ENCODE measurements around the gene NOP56. TPM values are rescaled to one million over a fixed set of nuclear protein-coding genes. Genes with fewer than 3 reads are reported as not detected.

NOP56 gene
- total and polyA plus RNA-seq, 4 donors: 34.2 to 63.7 (median 46.5) TPM

DNA sequence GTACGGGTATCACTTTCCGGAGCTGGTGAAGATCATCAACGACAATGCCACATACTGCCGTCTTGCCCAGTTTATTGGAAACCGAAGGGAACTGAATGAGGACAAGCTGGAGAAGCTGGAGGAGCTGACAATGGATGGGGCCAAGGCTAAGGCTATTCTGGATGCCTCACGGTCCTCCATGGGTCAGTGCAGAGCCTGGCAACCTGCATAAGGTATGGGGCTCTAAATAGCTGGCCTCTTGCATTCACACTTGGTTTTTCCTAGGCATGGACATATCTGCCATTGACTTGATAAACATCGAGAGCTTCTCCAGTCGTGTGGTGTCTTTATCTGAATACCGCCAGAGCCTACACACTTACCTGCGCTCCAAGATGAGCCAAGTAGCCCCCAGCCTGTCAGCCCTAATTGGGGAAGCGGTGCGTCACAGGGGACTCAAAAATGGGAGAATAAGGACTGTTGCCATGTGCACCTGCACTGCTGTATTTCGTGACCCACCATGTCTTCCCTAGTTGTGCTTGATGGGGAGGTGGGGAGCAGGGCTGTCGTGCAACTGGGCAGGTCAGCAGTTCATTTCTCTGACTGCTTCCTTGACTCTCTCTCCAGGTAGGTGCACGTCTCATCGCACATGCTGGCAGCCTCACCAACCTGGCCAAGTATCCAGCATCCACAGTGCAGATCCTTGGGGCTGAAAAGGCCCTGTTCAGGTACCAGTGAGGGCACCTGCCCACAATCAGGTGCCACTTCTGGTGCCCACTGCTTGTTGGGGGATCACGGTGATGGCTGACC, 3.1 kb downstream of the NOP56 start:
- WGBS: 95% methylated on average over 17 of the region's 17 CpGs
- Histone ChIP-seq H3K9me3 (ENCODE audit: control insufficient read depth in 4 of 4, low read length in 3 of 4) (no peaks in the 10 kb centered on the region), H3K27ac (ENCODE audit: low read depth in 1 of 2, low read length in 2 of 2) (no peak overlapping the region)

DNA sequence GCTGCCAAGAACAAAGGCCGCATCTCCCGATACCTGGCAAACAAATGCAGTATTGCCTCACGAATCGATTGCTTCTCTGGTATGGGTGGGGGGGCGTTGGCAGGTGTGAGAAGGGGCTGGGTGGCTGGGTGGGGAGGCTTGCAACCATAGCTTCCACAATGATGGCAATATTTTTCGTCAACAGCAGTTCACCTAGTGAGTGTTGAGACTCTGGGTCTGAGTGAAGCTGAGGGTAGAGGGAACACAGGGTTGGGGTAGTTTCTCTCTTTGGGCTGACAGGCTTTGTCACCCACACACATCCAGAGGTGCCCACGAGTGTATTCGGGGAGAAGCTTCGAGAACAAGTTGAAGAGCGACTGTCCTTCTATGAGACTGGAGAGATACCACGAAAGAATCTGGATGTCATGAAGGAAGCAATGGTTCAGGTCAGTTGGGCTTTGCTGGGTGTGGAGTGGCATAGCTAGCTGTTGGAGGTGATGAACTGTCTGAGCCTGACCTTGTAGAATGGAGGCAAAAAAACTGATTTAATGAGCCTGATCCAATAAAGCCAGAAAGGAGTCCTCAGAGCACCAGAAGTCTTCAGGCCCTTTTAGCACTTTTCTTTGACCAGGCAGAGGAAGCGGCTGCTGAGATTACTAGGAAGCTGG, 4.2 kb downstream of the NOP56 start:
- Histone ChIP-seq H3K4me1 (ENCODE audit: control insufficient read depth in 4 of 4, insufficient read depth in 4 of 4, low read length in 3 of 4) (peaks cover 3 to 20% (median 11%) of the 10 kb centered on the region in 4 donors), H3K9ac (ENCODE audit: low read depth in 1 of 2, low read length in 2 of 2) (no peak overlapping the region), H3K9me3 (ENCODE audit: control insufficient read depth in 4 of 4, low read length in 3 of 4) (no peaks in the 10 kb centered on the region), H3K4me3 (ENCODE audit: low read depth in 1 of 3, low read length in 3 of 3) (no peak overlapping the region), H3K27ac (ENCODE audit: low read depth in 1 of 2, low read length in 2 of 2) (no peak overlapping the region), H3K27me3 (ENCODE audit: control insufficient read depth in 4 of 4, insufficient read depth in 4 of 4, low read length in 3 of 4) (no peaks in the 10 kb centered on the region), H3K36me3 (ENCODE audit: control insufficient read depth in 4 of 4, insufficient read depth in 3 of 4, low read depth in 1 of 4, low read length in 3 of 4) (peaks cover 24 to 71% (median 62%) of the 10 kb centered on the region in 4 donors)
- no peak for DNase-seq (ENCODE audit: low spot score)
- WGBS: 75% methylated on average over 12 of the region's 12 CpGs
- no peak for TF ChIP-seq GABPA (IDR thresholded peaks at IDR 0.05 in 1 of 2, conservative IDR thresholded peaks at IDR 0.05 in 1 of 2)
- no peak for TF ChIP-seq JUND (IDR thresholded peaks at IDR 0.05)
- TF ChIP-seq, protein P1, sequence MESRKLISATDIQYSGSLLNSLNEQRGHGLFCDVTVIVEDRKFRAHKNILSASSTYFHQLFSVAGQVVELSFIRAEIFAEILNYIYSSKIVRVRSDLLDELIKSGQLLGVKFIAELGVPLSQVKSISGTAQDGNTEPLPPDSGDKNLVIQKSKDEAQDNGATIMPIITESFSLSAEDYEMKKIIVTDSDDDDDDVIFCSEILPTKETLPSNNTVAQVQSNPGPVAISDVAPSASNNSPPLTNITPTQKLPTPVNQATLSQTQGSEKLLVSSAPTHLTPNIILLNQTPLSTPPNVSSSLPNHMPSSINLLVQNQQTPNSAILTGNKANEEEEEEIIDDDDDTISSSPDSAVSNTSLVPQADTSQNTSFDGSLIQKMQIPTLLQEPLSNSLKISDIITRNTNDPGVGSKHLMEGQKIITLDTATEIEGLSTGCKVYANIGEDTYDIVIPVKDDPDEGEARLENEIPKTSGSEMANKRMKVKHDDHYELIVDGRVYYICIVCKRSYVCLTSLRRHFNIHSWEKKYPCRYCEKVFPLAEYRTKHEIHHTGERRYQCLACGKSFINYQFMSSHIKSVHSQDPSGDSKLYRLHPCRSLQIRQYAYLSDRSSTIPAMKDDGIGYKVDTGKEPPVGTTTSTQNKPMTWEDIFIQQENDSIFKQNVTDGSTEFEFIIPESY (IDR thresholded peaks at IDR 0.05): no peak
- no peak for TF ChIP-seq NR2F2 (IDR thresholded peaks at IDR 0.05)

More for the DNA sequence above, 3.1 kb downstream of the NOP56 start:
- no peak overlapping the region for H3K4me3 ChIP-seq (ENCODE audit: low read depth in 1 of 3, low read length in 3 of 3)
- H3K9ac ChIP-seq (ENCODE audit: low read depth in 1 of 2, low read length in 2 of 2): no peak overlapping the region
- H3K27me3 ChIP-seq (ENCODE audit: control insufficient read depth in 4 of 4, insufficient read depth in 4 of 4, low read length in 3 of 4): no peaks in the 10 kb centered on the region
- H3K36me3 ChIP-seq (ENCODE audit: control insufficient read depth in 4 of 4, insufficient read depth in 3 of 4, low read depth in 1 of 4, low read length in 3 of 4): peaks cover 24 to 62% (median 57%) of the 10 kb centered on the region in 4 donors
- no peak for TF ChIP-seq GABPA (IDR thresholded peaks at IDR 0.05 in 1 of 2, conservative IDR thresholded peaks at IDR 0.05 in 1 of 2)
- peaks cover 3 to 23% (median 12%) of the 10 kb centered on the region in 4 donors for H3K4me1 ChIP-seq (ENCODE audit: control insufficient read depth in 4 of 4, insufficient read depth in 4 of 4, low read length in 3 of 4)
- DNase-seq (ENCODE audit: low spot score): no peak

DNA sequence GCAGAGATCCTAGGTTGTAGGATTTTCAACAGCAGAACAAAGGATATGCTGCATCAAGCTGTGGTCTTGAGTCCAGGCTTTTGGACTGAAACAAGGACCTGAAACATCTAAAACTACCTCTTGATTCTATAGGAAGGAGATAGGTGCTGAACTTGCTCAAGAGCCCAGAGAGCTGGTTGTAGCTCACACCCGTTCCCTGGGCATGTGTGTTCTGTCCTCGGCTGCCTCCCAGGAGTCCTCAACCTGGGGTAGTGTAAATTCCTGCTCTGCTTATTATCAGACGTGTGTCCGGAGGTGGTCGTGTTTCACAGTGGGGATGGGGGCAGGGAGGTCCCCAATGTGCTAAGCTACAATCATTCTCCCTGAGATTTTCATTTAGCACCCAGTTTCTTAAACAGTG, 4.8 kb downstream of the NOP56 start:
- H3K4me3 ChIP-seq (ENCODE audit: low read depth in 1 of 3, low read length in 3 of 3): no peak overlapping the region
- H3K4me1 ChIP-seq (ENCODE audit: control insufficient read depth in 4 of 4, insufficient read depth in 4 of 4, low read length in 3 of 4): peaks cover 3 to 18% (median 11%) of the 10 kb centered on the region in 4 donors
- no peak overlapping the region for H3K27ac ChIP-seq (ENCODE audit: low read depth in 1 of 2, low read length in 2 of 2)
- H3K36me3 ChIP-seq (ENCODE audit: control insufficient read depth in 4 of 4, insufficient read depth in 3 of 4, low read depth in 1 of 4, low read length in 3 of 4): peaks cover 24 to 77% (median 65%) of the 10 kb centered on the region in 4 donors
- no peaks in the 10 kb centered on the region for H3K27me3 ChIP-seq (ENCODE audit: control insufficient read depth in 4 of 4, insufficient read depth in 4 of 4, low read length in 3 of 4)
- TF ChIP-seq SP1 (IDR thresholded peaks at IDR 0.05): no peak
- TF ChIP-seq, protein P1 (IDR thresholded peaks at IDR 0.05): no peak
- TF ChIP-seq FOXA1 (IDR thresholded peaks at IDR 0.05): no peak
- no peak for TF ChIP-seq HNF4G (IDR thresholded peaks at IDR 0.05)
- TF ChIP-seq RXRA (IDR thresholded peaks at IDR 0.05): no peak
- TF ChIP-seq, protein P2, sequence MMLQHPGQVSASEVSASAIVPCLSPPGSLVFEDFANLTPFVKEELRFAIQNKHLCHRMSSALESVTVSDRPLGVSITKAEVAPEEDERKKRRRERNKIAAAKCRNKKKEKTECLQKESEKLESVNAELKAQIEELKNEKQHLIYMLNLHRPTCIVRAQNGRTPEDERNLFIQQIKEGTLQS (IDR thresholded peaks at IDR 0.05): no peak
- no peak for TF ChIP-seq HNF4A (conservative IDR thresholded peaks at IDR 0.05)
- TF ChIP-seq, protein P3, sequence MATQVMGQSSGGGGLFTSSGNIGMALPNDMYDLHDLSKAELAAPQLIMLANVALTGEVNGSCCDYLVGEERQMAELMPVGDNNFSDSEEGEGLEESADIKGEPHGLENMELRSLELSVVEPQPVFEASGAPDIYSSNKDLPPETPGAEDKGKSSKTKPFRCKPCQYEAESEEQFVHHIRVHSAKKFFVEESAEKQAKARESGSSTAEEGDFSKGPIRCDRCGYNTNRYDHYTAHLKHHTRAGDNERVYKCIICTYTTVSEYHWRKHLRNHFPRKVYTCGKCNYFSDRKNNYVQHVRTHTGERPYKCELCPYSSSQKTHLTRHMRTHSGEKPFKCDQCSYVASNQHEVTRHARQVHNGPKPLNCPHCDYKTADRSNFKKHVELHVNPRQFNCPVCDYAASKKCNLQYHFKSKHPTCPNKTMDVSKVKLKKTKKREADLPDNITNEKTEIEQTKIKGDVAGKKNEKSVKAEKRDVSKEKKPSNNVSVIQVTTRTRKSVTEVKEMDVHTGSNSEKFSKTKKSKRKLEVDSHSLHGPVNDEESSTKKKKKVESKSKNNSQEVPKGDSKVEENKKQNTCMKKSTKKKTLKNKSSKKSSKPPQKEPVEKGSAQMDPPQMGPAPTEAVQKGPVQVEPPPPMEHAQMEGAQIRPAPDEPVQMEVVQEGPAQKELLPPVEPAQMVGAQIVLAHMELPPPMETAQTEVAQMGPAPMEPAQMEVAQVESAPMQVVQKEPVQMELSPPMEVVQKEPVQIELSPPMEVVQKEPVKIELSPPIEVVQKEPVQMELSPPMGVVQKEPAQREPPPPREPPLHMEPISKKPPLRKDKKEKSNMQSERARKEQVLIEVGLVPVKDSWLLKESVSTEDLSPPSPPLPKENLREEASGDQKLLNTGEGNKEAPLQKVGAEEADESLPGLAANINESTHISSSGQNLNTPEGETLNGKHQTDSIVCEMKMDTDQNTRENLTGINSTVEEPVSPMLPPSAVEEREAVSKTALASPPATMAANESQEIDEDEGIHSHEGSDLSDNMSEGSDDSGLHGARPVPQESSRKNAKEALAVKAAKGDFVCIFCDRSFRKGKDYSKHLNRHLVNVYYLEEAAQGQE (IDR thresholded peaks at IDR 0.05): no peak
- no peak for TF ChIP-seq YY1 (IDR thresholded peaks at IDR 0.05)
- no peak for TF ChIP-seq GABPA (IDR thresholded peaks at IDR 0.05 in 1 of 2, conservative IDR thresholded peaks at IDR 0.05 in 1 of 2)
- no peak for TF ChIP-seq NR2F2 (IDR thresholded peaks at IDR 0.05)
- no peaks in the 10 kb centered on the region for H3K9me3 ChIP-seq (ENCODE audit: control insufficient read depth in 4 of 4, low read length in 3 of 4)
- no peak overlapping the region for H3K9ac ChIP-seq (ENCODE audit: low read depth in 1 of 2, low read length in 2 of 2)
- no peak for DNase-seq (ENCODE audit: low spot score)
- 90% methylated on average over 5 of the region's 5 CpGs for WGBS
